Measurements from ENCODE around the gene CMIP.
A peak's percentile ranks its signal among the peaks of the same experiment; 100 is the strongest.

CMIP gene

DNA sequence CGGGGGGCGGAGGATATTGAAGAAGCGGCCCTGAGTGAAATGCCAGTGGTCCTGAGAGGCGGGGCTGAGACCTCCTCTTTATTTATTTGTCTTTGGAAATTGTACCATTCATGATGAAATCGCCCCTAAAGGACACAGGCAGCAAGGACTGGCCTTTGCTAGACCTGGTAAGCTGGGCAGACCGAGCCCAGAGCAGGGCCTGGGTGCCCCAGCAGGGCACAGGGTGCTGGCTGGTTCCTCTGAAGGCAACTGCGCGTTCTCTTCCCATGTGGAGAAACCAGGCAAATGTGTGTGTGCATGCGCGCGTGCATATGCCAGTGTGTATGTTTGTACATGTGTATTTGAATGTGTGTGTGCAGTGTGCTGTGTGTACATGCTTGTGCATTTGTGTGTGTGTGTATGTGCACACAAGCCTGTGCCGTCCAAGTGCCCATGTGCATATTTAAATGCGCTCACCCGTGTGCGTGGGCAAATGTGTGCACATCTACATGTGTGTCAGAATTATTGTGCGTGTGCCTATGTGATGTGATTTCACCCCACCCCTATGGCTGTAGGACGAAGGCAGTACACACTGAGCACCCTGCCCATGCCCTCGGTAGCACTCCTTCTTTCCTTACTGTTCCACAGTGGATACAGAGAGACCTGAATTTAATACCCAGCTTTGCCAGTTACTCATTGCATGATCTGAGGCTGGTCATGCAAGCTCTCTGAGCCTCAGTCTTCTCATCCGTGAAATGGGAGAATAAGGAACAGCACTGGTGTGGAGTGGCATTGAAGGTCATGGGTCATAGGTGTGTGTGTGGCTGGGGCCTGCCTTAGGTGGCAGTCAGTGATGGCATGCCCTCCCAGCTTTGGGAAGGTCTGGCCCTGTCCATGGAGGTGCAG lies 105.2 kb downstream of the CMIP start:
- H3K4me1 ChIP-seq (ENCODE audit: control insufficient read depth, insufficient read depth, low read depth, low read length): peaks cover 35% of the 10 kb centered on the region
- no peak overlapping the region for H2BK5ac ChIP-seq (ENCODE audit: low read depth, low read length, poor library complexity, severe bottlenecking)
- H3K9ac ChIP-seq (ENCODE audit: low read length): no peak overlapping the region
- no peak overlapping the region for H3K14ac ChIP-seq (ENCODE audit: low read length in 2 of 2)
- H3K4me2 ChIP-seq (ENCODE audit: low read length, poor library complexity, severe bottlenecking): no peak overlapping the region
- H2AK5ac ChIP-seq (ENCODE audit: low read length, severe bottlenecking): no peak overlapping the region
- H3K9me3 ChIP-seq (ENCODE audit: control insufficient read depth, low read length): no peaks in the 10 kb centered on the region
- H3K23ac ChIP-seq (ENCODE audit: low read length in 2 of 2): no peak overlapping the region
- no peak for DNase-seq
- H4K8ac ChIP-seq (ENCODE audit: low read length): no peak overlapping the region
- H2AFZ ChIP-seq (ENCODE audit: low read depth, low read length): no peak overlapping the region
- peaks cover 59% of the 10 kb centered on the region for H3K79me1 ChIP-seq (replicated peaks; ENCODE audit: low read length, poor library complexity, severe bottlenecking)
- peaks cover 0 to 4% of the 10 kb centered on the region in 2 experiments for H3K36me3 ChIP-seq (ENCODE audit: control insufficient read depth in 1 of 2, insufficient read depth in 2 of 2, low read depth in 1 of 2, low read length in 2 of 2)
- no peak overlapping the region for H2BK12ac ChIP-seq (ENCODE audit: low read length in 2 of 2)
- H3K18ac ChIP-seq (ENCODE audit: low read depth in 1 of 2, low read length in 2 of 2): no peak overlapping the region
- no peak overlapping the region for H3K27ac ChIP-seq (ENCODE audit: low read length, poor library complexity, severe bottlenecking)
- H4K91ac ChIP-seq (ENCODE audit: low read length): no peak overlapping the region
- H2BK120ac ChIP-seq (ENCODE audit: low read depth, low read length): no peak overlapping the region
- WGBS: over 99% methylated on average over 18 of the region's 19 CpGs
- H2BK15ac ChIP-seq (ENCODE audit: low read depth, poor library complexity, severe bottlenecking): peak overlapping the region; percentile 17
- H3K27me3 ChIP-seq (ENCODE audit: control insufficient read depth in 1 of 2, insufficient read depth in 1 of 2, low read length in 2 of 2): no peaks in the 10 kb centered on the region
- H3K4ac ChIP-seq (ENCODE audit: low read depth in 1 of 2, low read length in 2 of 2): no peak overlapping the region
- H3K4me3 ChIP-seq (ENCODE audit: insufficient read depth in 1 of 2, low read depth in 1 of 2, low read length in 2 of 2): no peak overlapping the region

DNA sequence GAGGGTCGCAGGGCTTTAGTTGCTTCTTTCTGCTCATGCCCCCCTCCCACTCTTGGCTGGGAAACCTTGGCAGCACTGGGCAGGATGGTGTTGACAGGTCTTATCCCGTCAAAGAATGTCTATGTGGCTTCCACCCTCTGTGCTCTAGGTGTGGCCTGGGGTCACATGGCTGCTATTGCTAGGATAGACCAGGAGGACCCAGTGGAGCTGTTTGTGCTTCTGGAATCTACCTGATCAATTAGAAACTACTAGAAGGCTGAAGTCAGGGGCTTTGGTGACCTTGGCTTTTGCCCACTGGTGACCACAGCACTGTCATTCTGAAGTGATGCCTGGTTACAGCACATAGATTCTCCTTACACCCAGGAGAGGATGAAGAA lies 105.8 kb downstream of the CMIP start:
- Histone ChIP-seq H3K27me3 (ENCODE audit: control insufficient read depth in 1 of 2, insufficient read depth in 1 of 2, low read length in 2 of 2) (no peaks in the 10 kb centered on the region), H4K8ac (ENCODE audit: low read length) (no peak overlapping the region), H3K14ac (ENCODE audit: low read length in 2 of 2) (no peak overlapping the region), H3K36me3 (ENCODE audit: control insufficient read depth in 1 of 2, insufficient read depth in 2 of 2, low read depth in 1 of 2, low read length in 2 of 2) (peaks cover 0 to 4% of the 10 kb centered on the region in 2 experiments), H2BK15ac (ENCODE audit: low read depth, poor library complexity, severe bottlenecking) (peak overlapping the region; percentile 17), H3K9ac (ENCODE audit: low read length) (no peak overlapping the region), H2AFZ (ENCODE audit: low read depth, low read length) (no peak overlapping the region), H3K27ac (ENCODE audit: low read length, poor library complexity, severe bottlenecking) (no peak overlapping the region), H3K4me1 (ENCODE audit: control insufficient read depth, insufficient read depth, low read depth, low read length) (peaks cover 35% of the 10 kb centered on the region), H3K9me3 (ENCODE audit: control insufficient read depth, low read length) (no peaks in the 10 kb centered on the region), H2BK12ac (ENCODE audit: low read length in 2 of 2) (no peak overlapping the region), H3K4ac (ENCODE audit: low read depth in 1 of 2, low read length in 2 of 2) (no peak overlapping the region), H2BK120ac (ENCODE audit: low read depth, low read length) (no peak overlapping the region), H2AK5ac (ENCODE audit: low read length, severe bottlenecking) (peak overlapping the region; percentile 9), H3K23ac (ENCODE audit: low read length in 2 of 2) (no peak overlapping the region), H3K4me3 (ENCODE audit: insufficient read depth in 1 of 2, low read depth in 1 of 2, low read length in 2 of 2) (no peak overlapping the region), H4K91ac (ENCODE audit: low read length) (no peak overlapping the region), H3K18ac (ENCODE audit: low read depth in 1 of 2, low read length in 2 of 2) (no peak overlapping the region), H3K79me1 (replicated peaks; ENCODE audit: low read length, poor library complexity, severe bottlenecking) (peaks cover 57% of the 10 kb centered on the region), H2BK5ac (ENCODE audit: low read depth, low read length, poor library complexity, severe bottlenecking) (no peak overlapping the region), H3K4me2 (ENCODE audit: low read length, poor library complexity, severe bottlenecking) (no peak overlapping the region)
- no peak for DNase-seq
- 93% methylated on average over 1 of the region's 2 CpGs for WGBS

DNA sequence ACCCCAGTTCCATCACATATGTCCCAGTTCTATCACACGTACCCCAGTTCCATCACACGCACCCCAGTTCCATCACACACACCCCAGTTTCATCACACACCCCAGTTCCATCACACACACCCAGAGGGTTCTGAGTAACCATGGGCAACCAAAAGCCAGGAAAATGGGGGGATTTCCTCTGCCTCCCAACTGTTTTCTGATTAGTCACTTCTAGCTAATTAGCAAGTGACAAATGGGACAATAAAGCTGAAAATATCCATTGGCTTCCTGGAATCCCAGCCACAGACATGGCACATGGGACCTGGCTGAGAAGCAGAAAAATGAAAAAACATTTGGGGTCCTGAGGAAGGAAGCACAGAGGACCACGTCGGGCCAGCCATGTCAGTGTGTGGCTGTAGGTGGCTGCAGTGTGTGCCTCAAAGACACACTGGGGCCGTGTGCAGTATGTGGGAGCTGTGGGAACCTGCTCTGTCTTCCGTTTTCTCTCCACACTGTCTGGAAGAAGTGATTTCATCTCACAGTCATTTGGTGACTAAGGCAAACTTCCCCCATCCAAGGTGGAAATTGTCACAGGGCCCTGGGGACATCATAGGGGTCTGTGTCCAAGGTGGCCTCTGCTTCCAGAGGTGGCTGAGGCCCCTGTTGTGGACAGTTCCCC lies 106.7 kb downstream of the CMIP start:
- Histone ChIP-seq H2BK15ac (ENCODE audit: low read depth, poor library complexity, severe bottlenecking) (no peak overlapping the region), H3K4me1 (ENCODE audit: control insufficient read depth, insufficient read depth, low read depth, low read length) (peaks cover 31% of the 10 kb centered on the region), H2AFZ (ENCODE audit: low read depth, low read length) (no peak overlapping the region), H3K9ac (ENCODE audit: low read length) (no peak overlapping the region), H3K18ac (ENCODE audit: low read depth in 1 of 2, low read length in 2 of 2) (peak overlapping the region; percentile 30 to 79), H2AK5ac (ENCODE audit: low read length, severe bottlenecking) (no peak overlapping the region), H3K14ac (ENCODE audit: low read length in 2 of 2) (no peak overlapping the region), H3K36me3 (ENCODE audit: control insufficient read depth in 1 of 2, insufficient read depth in 2 of 2, low read depth in 1 of 2, low read length in 2 of 2) (peaks cover 0 to 4% of the 10 kb centered on the region in 2 experiments), H3K27me3 (ENCODE audit: control insufficient read depth in 1 of 2, insufficient read depth in 1 of 2, low read length in 2 of 2) (no peaks in the 10 kb centered on the region), H3K4me2 (ENCODE audit: low read length, poor library complexity, severe bottlenecking) (no peak overlapping the region), H4K8ac (ENCODE audit: low read length) (no peak overlapping the region), H4K91ac (ENCODE audit: low read length) (no peak overlapping the region), H3K23ac (ENCODE audit: low read length in 2 of 2) (no peak overlapping the region), H3K79me1 (replicated peaks; ENCODE audit: low read length, poor library complexity, severe bottlenecking) (peaks cover 57% of the 10 kb centered on the region), H3K27ac (ENCODE audit: low read length, poor library complexity, severe bottlenecking) (no peak overlapping the region), H3K9me3 (ENCODE audit: control insufficient read depth, low read length) (no peaks in the 10 kb centered on the region), H2BK12ac (ENCODE audit: low read length in 2 of 2) (no peak overlapping the region), H2BK5ac (ENCODE audit: low read depth, low read length, poor library complexity, severe bottlenecking) (no peak overlapping the region), H2BK120ac (ENCODE audit: low read depth, low read length) (no peak overlapping the region), H3K4ac (ENCODE audit: low read depth in 1 of 2, low read length in 2 of 2) (no peak overlapping the region), H3K4me3 (ENCODE audit: insufficient read depth in 1 of 2, low read depth in 1 of 2, low read length in 2 of 2) (no peak overlapping the region)
- DNase-seq: peak; percentile 80
- 57% methylated on average over 6 of the region's 6 CpGs for WGBS

DNA sequence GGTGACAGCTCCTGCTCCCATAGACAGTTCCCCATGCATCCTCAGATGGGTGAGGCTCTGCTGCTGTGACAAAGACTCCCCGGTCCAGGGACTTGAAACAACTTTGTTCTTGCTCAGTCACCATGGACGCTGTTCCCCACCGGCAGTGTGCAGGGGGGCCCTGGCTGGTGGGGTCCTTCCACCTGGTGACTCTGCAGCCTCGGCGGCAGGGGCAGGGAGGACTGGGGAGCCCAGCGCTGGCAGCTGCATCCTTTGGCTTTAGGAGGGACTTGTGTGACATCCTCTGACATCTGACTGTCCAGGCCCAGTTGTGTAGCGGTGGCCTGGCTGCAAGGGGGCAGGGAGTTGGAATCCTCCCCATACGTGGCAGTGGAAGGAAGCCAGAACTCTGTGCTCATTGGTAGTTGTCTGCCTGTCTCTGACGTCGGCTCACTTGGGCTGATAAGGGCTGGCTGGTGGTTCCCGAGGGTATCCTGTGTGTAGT lies 107.3 kb downstream of the CMIP start:
- H3K4me3 ChIP-seq (ENCODE audit: insufficient read depth in 1 of 2, low read depth in 1 of 2, low read length in 2 of 2): no peak overlapping the region
- peak overlapping the region; percentile 30 to 79 for H3K18ac ChIP-seq (ENCODE audit: low read depth in 1 of 2, low read length in 2 of 2)
- no peak overlapping the region for H2BK5ac ChIP-seq (ENCODE audit: low read depth, low read length, poor library complexity, severe bottlenecking)
- H3K14ac ChIP-seq (ENCODE audit: low read length in 2 of 2): peak overlapping the region in 1 of 2 experiments; percentile 50
- no peak overlapping the region for H2BK120ac ChIP-seq (ENCODE audit: low read depth, low read length)
- no peak overlapping the region for H4K91ac ChIP-seq (ENCODE audit: low read length)
- H2AK5ac ChIP-seq (ENCODE audit: low read length, severe bottlenecking): no peak overlapping the region
- H3K79me1 ChIP-seq (replicated peaks; ENCODE audit: low read length, poor library complexity, severe bottlenecking): peaks cover 62% of the 10 kb centered on the region
- H3K27ac ChIP-seq (ENCODE audit: low read length, poor library complexity, severe bottlenecking): no peak overlapping the region
- H3K4ac ChIP-seq (ENCODE audit: low read depth in 1 of 2, low read length in 2 of 2): no peak overlapping the region
- H2BK12ac ChIP-seq (ENCODE audit: low read length in 2 of 2): no peak overlapping the region
- no peak overlapping the region for H2AFZ ChIP-seq (ENCODE audit: low read depth, low read length)
- peak; percentile 70 for DNase-seq
- peak overlapping the region in 1 of 2 experiments; percentile 40 for H3K23ac ChIP-seq (ENCODE audit: low read length in 2 of 2)
- H3K27me3 ChIP-seq (ENCODE audit: control insufficient read depth in 1 of 2, insufficient read depth in 1 of 2, low read length in 2 of 2): no peaks in the 10 kb centered on the region
- peaks cover 33% of the 10 kb centered on the region for H3K4me1 ChIP-seq (ENCODE audit: control insufficient read depth, insufficient read depth, low read depth, low read length)
- 82% methylated on average over 8 of the region's 11 CpGs for WGBS
- H3K36me3 ChIP-seq (ENCODE audit: control insufficient read depth in 1 of 2, insufficient read depth in 2 of 2, low read depth in 1 of 2, low read length in 2 of 2): peaks cover 0 to under 1% of the 10 kb centered on the region in 2 experiments
- H3K9ac ChIP-seq (ENCODE audit: low read length): no peak overlapping the region
- no peak overlapping the region for H2BK15ac ChIP-seq (ENCODE audit: low read depth, poor library complexity, severe bottlenecking)
- no peak overlapping the region for H4K8ac ChIP-seq (ENCODE audit: low read length)
- no peaks in the 10 kb centered on the region for H3K9me3 ChIP-seq (ENCODE audit: control insufficient read depth, low read length)
- no peak overlapping the region for H3K4me2 ChIP-seq (ENCODE audit: low read length, poor library complexity, severe bottlenecking)
